T follicular helper cell (primary cell): Measurements from ENCODE around the gene COL1A1.

ENCODE experiments used
- DNase-seq: peaks from one replicate; pipeline ENCODE4 v3.0.0-alpha.2; 2020; ENCODE audit warnings: low read depth

COL1A1 gene

GRCh38 chr17:50213026-50214022, 11.9 kb upstream of the COL1A1 start:
- DNase-seq, result no peak

GRCh38 chr17:50212121-50212843, 10.9 kb upstream of the COL1A1 start:
- DNase-seq, result no peak

- no peak for DNase-seq
These were observed 10.1 kb upstream of the COL1A1 start for GRCh38 chr17:50211249-50212120.

- no peak for DNase-seq
These were observed 9.1 kb upstream of the COL1A1 start for GRCh38 chr17:50210240-50211225.

- DNase-seq, result no peak
These were observed 8.2 kb upstream of the COL1A1 start for GRCh38 chr17:50209472-50210239.

GRCh38 chr17:50209133-50209471, 7.7 kb upstream of the COL1A1 start:
- no peak for DNase-seq

- no peak for DNase-seq
These were observed 7.2 kb upstream of the COL1A1 start for GRCh38 chr17:50208611-50209061.

- no peak for DNase-seq
These were observed 6.5 kb upstream of the COL1A1 start for GRCh38 chr17:50207792-50208567.

- no peak for DNase-seq
These were observed 5.9 kb upstream of the COL1A1 start for GRCh38 chr17:50207315-50207714.

- no peak for DNase-seq
These were observed 5.3 kb upstream of the COL1A1 start for GRCh38 chr17:50206604-50207293.

- no peak for DNase-seq
These were observed 4.6 kb upstream of the COL1A1 start for GRCh38 chr17:50205963-50206505.

GRCh38 chr17:50205111-50205962, 3.9 kb upstream of the COL1A1 start:
- no peak for DNase-seq

- no peak for DNase-seq
These were observed 3.0 kb upstream of the COL1A1 start for GRCh38 chr17:50204431-50204830.

GRCh38 chr17:50203604-50204345, 2.3 kb upstream of the COL1A1 start:
- no peak for DNase-seq

GRCh38 chr17:50203086-50203485, 1.7 kb upstream of the COL1A1 start:
- no peak for DNase-seq

GRCh38 chr17:50200457-50201275, 765 bp downstream of the COL1A1 start:
- peak; percentile 67 for DNase-seq
